Measurements from ENCODE around the gene ACIN1. TPM values are rescaled to one million over a fixed set of nuclear protein-coding genes. Genes with fewer than 3 reads are reported as not detected.

The ACIN1 gene
- total and polyA plus RNA-seq, 2 of the 13 experiments (the other 11 are each of a cell fraction or from before 2014, with no cell fraction given): 165 to 183 TPM

- TF ChIP-seq GPBP1L1 (CRISPR knock-in tag; IDR thresholded peaks at IDR 0.05): no peak
- TF ChIP-seq ZNF251 (CRISPR knock-in tag; IDR thresholded peaks at IDR 0.05): no peak
- TF ChIP-seq BATF2 (CRISPR knock-in tag; IDR thresholded peaks at IDR 0.05): no peak
- peak; percentile 93; the same call in 1 of the 2 replicates for TF ChIP-seq ZNF567 (CRISPR knock-in tag; IDR thresholded peaks at IDR 0.05; ENCODE audit: borderline replicate concordance)
- no peak for TF ChIP-seq CERS6 (CRISPR knock-in tag; IDR thresholded peaks at IDR 0.05)
- TF ChIP-seq NFRKB (IDR thresholded peaks at IDR 0.05): no peak
- TF ChIP-seq PHF20 (CRISPR knock-in tag; IDR thresholded peaks at IDR 0.05): no peak
- 0 out of 2 replicates have a peak, but pooled peaks have one; percentile 39 for TF ChIP-seq SALL2 (CRISPR knock-in tag; IDR thresholded peaks at IDR 0.05)
- no peak for TF ChIP-seq MNT (IDR thresholded peaks at IDR 0.05)
- 0 out of 2 replicates have a peak, but pooled peaks have one; percentile 23 for TF ChIP-seq MAFF (IDR thresholded peaks at IDR 0.05; ENCODE audit: low read depth, low read length)
- TF ChIP-seq PRDM10 (CRISPR knock-in tag; IDR thresholded peaks at IDR 0.05; ENCODE audit: low read depth): no peak
- TF ChIP-seq SIX1 (CRISPR knock-in tag; IDR thresholded peaks at IDR 0.05; ENCODE audit: borderline replicate concordance): peak; percentile 53; the same call in 1 of the 2 replicates
- 0 out of 2 replicates have a peak, but pooled peaks have one; percentile 59 for TF ChIP-seq ZNF441 (CRISPR knock-in tag; IDR thresholded peaks at IDR 0.05; ENCODE audit: borderline replicate concordance)
- no peak; the same call in 1 of the 2 replicates for TF ChIP-seq HINFP (CRISPR knock-in tag; IDR thresholded peaks at IDR 0.05; ENCODE audit: low read depth)
- 0 out of 2 replicates have a peak, but pooled peaks have one; percentile 57 for TF ChIP-seq ZHX1 (CRISPR knock-in tag; IDR thresholded peaks at IDR 0.05; ENCODE audit: low read depth)
Measured at GRCh38 chr14:23068789-23069412, 26.0 kb downstream of the ACIN1 start (continued).

Measured in HepG2 (cell line).